Measurements from ENCODE around the gene ARHGAP22.

Gene ARHGAP22

DNA sequence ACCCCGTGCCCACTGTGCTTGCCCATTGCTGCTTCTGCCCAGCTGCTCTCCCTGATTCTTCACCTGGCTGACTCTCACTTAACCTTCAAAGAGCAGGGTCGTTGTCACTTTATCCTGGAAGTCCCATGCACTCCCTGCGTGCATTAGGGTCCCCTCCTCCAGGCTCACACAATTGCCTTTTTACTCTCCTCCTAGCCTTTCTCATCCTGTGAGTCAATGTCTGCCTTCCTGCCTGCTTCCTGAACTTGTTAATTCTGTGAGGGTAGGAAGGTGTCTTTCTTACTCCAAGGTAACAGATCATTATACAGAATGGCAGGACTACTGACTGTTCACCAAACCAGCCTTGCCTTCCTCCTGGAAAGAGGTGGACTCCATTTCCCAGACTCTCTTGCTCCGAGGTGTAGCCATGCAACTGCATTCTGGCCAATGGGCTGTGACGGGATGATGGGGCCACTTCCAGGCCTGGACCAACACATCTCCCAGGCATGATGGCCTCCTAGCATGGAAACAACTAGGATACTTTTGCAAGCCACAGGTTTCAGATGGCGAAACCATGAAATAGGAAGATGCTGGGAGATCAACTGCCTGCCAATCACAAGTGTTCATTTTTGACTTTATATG is 54.7 kb downstream of the ARHGAP22 start:
- DNase-seq, result no peak

GRCh38 chr10:48549236-48549635 is 55.6 kb downstream of the ARHGAP22 start:
- no peak for DNase-seq

- DNase-seq, result no peak
Observed at GRCh38 chr10:48548531-48549135, 56.2 kb downstream of the ARHGAP22 start.

- DNase-seq, result no peak
Observed at GRCh38 chr10:48547981-48548380, 56.9 kb downstream of the ARHGAP22 start.

- DNase-seq, result no peak
Observed at GRCh38 chr10:48547061-48547895, 57.6 kb downstream of the ARHGAP22 start.

DNA sequence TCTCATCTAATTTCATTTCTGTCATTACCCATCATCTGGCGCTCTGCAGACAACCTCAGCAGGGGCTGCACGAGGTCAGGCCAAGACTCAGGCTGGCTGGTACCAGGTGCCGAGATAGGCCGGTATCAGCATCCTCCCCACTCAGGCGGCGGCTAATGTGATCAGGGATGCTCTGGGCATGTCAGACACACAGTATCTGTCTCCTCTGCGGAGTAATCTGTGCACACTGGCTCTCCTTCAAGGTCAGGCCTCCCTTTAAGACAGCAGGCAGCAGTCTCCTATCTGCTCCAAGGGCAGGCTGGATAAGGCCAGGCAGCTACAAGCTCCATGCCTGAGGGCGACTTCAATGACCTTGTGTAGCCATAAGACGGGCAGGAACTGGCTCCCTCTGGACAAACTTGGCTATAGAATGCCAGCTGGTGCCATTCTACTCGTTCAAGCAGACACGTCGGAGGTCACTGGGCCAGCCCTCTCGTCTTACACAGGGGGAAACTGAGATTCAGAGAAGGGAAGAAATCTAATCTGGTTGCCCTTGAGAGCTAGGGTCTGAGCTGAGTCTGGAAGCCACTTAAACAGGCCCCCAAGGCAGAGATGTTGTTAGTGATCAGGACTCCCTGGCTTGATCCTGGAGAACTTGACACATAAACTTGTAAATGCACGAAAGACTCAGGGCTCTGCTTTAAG is 59.3 kb downstream of the ARHGAP22 start:
- no peak for DNase-seq

- no peak for DNase-seq
Observed at GRCh38 chr10:48543182-48543844, 61.6 kb downstream of the ARHGAP22 start.

DNA sequence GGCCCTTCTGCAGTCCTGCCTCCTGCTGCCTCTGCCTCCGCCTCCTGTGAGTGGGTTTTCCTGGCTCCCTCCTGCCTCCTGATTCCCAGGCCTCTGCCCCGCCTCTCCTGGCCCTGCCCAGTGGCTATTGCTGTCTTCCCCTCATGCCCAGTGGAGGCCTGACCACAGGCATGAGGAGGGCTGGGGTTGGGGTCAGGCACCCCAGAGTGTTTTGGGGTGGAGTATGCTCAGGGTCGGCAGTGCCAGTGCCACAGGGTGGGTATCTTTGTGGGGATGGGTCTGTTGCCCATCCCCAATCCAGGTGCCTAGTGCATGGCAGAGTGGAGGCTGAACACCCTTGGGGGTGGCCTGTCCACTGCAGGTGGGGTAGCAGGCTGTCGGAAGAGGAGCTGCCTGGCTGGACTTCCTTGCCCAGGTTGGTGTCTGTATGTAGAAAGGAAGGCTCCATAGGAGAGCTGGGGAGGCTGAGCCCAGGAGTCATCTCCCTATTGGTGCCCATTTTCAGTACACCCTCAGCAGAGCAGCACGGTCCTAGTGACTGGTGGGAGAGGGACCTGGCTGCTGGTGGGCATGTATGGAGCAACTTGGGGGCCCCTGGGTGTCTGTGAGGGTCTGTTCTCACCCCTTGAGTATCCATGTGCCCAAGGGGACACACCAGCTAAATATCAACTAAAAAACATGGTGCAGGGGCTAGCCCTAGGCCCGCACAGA is 62.2 kb downstream of the ARHGAP22 start:
- no peak for DNase-seq

GRCh38 chr10:48541144-48541795 is 63.6 kb downstream of the ARHGAP22 start:
- no peak for DNase-seq

GRCh38 chr10:48538611-48539010 is 66.3 kb downstream of the ARHGAP22 start:
- DNase-seq, result no peak

- no peak for DNase-seq
Observed at GRCh38 chr10:48536916-48537890, 67.7 kb downstream of the ARHGAP22 start.

DNA sequence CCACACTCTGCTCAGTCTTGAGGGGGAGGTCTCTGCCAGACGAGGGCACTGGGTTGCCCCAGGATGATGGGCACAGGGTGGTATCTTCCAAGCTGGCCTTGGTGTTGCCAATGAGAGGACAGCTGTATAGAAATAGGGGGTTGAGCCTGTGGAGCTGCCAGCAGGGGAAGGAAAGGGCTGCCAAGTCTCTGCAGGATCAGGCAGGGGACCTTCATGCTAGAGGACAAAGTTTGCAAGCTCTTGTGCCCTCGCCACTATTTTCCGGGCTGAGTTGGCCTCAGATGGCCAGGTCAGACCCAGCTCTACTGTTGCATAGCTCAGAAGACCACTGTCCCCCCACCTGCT is 68.7 kb downstream of the ARHGAP22 start:
- DNase-seq, result no peak

- DNase-seq, result no peak
Observed at GRCh38 chr10:48535416-48536155, 69.3 kb downstream of the ARHGAP22 start.

- no peak for DNase-seq
Observed at GRCh38 chr10:48533951-48534720, 70.7 kb downstream of the ARHGAP22 start.

- DNase-seq, result no peak
Observed at GRCh38 chr10:48533540-48533939, 71.3 kb downstream of the ARHGAP22 start.

- DNase-seq, result no peak
Observed at GRCh38 chr10:48531486-48531885, 73.4 kb downstream of the ARHGAP22 start.

DNA sequence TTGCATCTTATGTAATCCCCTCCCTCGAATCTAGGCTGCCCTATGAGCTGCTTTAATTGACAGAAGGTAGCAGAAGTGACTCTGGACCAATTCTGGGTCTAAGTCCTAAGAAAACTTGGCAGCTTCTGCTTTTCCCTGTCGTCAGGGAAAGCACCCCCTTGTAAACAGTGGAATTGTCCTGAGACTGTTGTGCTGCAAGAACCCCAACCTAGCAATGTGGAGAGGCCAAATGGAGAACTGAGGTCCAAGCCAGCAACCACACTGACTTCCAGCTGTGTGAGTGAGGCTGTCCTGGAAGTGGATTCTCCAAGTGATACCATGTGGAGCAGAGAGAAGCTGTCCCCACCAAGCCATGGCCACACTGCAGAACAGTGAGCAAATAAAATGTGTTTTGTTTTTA is 75.5 kb downstream of the ARHGAP22 start:
- no peak for DNase-seq

GRCh38 chr10:48527756-48528155 is 77.1 kb downstream of the ARHGAP22 start:
- no peak for DNase-seq
